NCI-H2029 treated with DMSO at 0.1 percent for 48 hours (cell line): Measurements from ENCODE around the gene GADL1.

Experiments used
- DNase-seq: peaks from one replicate; lab custom pipeline; 2025; lab: John Stamatoyannopoulos, UW

Gene GADL1

DNA sequence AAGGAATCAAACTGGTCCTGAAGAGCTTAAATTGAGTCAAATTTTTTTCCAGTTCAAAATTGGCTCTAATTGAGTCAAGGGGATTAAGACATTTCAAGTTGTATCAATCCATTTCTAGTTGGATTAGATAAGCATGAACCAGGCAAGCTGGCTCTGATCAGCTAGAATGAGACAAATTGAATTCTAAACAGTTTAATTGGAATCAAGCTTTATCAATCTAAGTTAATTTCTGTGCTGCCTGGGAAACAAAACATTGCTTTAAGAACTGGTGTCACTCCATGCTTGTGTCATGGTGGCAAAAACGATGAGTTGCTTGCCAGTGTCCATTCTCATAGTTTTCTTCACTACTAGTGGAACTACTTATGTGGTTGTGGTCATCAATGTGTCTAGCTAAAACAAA is 171.2 kb downstream of the GADL1 start:
- no peak for DNase-seq

- DNase-seq: no peak
Measured at GRCh38 chr3:30721314-30721634, 173.2 kb downstream of the GADL1 start.

- no peak for DNase-seq
Measured at GRCh38 chr3:30720586-30721313, 173.7 kb downstream of the GADL1 start.

DNA sequence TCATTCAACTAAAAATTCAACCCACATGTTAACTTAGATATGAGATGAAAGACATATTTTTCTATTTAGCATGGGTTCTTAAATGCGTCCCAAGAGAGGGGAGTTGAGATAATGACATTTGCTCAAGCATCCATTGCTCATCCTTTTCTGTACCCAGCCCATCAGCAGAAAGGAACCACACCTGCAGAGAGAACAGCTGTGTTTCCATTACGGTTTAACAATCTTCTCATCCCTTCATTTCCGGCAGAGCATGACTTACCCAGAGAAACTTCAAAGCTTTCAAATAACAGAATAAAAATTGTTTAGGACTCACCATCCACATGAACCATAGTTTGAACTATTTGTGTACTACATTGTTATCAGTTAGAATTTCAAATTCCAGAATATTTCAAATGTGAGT is 174.9 kb downstream of the GADL1 start:
- no peak for DNase-seq

GRCh38 chr3:30713885-30714503 is 180.5 kb downstream of the GADL1 start:
- DNase-seq: no peak

DNA sequence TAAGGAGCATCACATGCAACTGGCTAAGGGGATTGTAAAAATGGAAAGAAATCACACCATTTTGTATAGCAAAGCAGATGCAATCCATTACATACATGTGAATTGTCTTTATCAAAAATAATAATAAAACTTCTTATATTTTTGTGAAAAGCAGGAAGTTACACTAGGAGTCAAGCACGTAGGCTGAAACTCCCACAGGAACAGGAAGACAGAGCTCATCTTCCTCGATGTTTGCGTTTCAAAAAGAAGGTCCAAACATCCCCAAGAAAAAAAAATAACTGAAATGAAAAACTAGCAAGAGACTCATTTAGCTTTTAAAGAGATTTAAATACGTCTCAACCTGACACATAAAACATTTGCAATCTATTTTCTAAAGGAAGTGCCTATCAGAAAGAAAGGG is 181.5 kb downstream of the GADL1 start:
- no peak for DNase-seq

- no peak for DNase-seq
Measured at GRCh38 chr3:30711867-30712266, 182.6 kb downstream of the GADL1 start.

DNA sequence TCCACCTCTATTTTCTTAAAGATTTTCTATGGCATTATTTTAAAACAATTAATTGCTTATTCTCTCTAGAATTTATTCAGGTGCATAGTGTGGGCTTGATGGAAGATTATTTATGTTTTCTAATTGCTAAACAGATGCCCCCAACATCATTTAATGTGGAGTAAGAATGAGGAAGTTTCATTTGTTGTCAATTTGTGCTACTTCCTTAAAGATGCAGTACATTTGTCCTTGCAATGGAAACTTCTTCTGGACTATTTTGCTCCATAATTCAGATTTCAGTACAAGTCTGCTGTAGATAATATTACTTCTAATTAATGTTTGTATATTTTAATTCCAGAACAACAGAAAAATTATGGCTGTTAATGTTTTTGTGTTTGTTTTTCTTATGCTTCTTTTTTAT is 183.3 kb downstream of the GADL1 start:
- no peak for DNase-seq

DNA sequence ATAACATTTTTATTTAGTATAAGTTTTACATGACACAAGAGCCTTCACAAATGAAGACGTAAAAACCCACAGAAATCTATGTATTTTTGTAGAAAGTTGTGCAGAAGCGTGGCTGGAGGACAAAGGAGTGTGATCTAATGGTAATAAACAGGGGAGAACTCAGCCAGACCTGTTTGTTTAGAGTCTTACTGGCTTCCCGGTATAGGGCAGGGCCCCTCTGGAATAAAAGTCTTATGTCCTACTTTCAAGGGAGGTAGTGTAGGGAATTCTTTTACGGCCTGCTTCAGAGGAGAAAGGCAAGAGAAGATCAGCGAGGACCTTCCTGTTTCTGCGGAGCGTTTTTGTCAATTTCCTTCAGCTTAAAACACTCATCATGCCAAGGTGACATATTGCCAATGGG is 184.4 kb downstream of the GADL1 start:
- no peak for DNase-seq

- DNase-seq: no peak
Measured at GRCh38 chr3:30708472-30708871, 186.0 kb downstream of the GADL1 start.

DNA sequence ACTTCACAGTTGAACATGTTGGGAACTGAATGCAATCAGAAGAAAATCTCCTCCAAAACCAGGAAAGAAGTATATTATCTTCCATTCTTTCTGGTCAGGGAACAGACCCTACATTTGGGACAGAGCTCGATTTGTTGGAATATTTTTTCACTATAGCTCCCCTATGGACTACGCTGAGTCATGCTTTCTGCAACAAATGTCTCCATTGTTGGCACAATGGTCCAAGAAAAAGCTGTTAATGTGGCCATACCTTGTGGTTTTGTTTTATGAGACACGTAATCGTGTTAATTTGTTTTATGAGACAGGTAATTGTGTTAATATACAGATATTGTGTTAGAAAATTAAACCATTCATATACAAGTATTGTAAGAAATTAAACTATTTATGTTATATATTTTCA is 186.6 kb downstream of the GADL1 start:
- no peak for DNase-seq

DNA sequence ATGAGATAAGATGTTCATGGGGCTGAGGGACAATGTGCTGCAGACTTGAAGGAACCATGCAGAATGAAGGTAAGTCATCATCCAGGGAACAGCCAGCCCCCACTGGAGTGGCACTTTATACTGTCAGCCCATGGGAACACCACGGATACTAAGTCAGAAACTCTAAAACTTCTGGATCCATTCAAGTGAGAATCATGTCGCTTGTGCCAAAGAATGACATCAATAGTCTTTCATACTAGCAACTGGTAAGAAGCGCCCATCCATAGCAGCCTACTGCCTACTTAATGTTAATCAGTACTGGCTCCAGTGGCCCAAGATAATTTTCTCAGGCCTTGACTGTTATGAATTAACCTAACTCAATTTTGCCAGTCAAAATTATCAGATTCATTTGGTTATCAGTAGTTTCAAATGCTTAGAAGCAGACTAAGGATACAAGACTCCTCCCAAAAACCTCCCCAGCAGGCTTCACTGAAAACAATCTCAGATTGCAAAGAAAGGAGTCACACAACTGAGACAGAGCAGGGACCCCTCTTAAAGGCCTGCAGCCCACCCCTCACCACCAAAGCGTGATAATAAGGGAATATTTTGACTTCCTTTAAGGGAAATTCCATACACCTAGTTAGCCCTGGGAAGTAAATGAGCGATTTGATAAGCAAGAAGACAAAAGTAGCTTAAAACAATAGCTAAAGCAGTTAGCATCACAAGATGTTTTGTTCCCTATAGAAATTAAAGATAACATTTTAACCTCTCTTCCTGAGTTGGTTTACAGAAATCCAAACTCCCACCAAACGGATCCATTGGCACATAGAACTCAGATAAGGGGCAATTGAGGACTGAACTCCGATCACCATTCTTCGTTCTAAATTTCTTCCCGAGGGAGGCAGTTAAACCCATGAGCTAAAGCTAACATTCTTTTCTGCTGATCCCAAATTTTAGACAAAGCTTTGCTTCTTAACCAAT is 189.2 kb downstream of the GADL1 start:
- DNase-seq: no peak

- no peak for DNase-seq
Measured at GRCh38 chr3:30702828-30703397, 191.5 kb downstream of the GADL1 start.

DNA sequence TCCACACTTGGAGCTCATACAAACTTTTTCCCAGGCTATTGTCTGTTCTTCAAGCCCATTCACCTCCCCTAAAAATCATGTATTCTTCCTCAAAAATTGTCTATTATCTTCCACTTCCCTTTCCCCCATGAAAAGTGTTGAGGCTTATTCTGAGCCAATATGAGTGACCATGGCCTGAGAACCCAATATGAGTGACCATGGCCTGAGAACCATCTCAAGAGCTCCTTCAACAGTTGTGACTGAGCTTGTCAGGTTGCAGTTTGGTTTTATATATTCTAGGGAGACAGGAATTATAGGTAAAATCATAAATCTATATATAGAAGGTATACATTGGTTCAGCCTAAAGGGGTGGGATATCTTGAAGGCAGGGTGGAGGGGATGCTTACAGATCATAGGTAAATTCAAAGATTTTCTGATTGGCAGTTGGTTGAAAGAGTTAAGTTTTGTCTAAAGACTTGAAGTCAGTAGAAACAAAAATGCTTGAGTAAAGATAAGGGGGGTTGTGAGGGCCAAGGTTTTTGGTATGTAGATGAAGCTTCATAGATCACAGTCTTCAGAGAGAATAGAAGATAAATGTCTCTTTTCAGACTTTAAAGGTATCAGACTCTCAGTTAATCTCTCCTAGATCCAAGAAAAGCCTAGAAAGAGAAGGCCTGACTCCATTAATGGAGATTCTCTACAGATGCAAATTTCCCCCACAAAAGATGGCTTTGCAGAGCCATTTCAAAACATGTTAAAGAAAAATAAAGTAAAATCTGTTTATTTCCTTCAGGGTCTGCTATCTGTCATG is 192.2 kb downstream of the GADL1 start:
- DNase-seq: no peak

DNA sequence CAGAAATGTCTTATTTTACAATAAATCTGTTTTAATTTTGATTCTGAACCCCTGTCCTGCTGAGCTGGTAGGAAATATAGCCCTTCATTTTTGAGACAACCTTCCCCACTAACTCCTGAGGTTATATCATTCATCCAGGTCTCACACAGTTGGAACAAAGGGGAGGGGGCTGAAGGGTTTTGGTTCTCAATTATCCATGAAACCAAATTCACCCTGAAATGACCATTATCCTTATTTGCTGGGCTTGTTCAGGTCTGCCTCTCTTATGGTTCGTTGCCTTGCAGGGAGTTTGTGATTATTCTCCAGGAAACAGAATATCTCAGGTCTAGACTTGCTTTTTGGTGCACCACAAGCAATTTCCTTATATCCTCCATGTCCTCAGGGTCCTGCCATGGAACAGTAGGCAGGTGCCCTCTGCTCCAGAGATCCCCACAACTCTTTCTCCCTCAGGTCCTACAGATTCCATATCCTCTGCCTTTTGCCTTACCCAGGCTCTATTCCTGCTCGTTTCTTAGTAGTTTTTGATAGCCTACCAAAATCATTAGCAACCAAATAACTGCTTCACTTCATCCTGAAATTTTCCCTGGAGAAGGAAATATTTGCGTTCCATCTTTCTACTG is 193.6 kb downstream of the GADL1 start:
- DNase-seq: no peak

- no peak for DNase-seq
Measured at GRCh38 chr3:30699927-30700326, 194.5 kb downstream of the GADL1 start.

DNA sequence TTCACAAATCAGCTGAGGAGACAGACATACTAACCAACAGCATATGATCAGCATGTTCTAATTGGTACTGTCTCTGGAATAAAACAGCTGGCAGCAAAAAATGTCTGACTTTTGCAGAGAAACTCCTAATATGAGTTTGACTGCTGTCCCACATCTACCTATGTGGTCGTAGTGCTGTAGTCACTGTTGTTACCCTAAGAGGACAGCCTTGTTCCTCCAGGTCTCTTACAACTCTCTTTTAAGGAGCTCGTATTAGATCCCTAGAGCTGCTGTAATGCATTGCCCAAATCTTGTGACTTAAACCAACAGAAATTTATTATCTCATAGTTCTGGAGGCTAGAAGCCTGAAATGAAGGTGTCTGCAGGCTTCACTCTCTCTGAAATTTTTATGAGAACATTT is 195.9 kb downstream of the GADL1 start:
- DNase-seq: no peak

- DNase-seq: no peak
Measured at GRCh38 chr3:30696896-30697295, 197.6 kb downstream of the GADL1 start.

DNA sequence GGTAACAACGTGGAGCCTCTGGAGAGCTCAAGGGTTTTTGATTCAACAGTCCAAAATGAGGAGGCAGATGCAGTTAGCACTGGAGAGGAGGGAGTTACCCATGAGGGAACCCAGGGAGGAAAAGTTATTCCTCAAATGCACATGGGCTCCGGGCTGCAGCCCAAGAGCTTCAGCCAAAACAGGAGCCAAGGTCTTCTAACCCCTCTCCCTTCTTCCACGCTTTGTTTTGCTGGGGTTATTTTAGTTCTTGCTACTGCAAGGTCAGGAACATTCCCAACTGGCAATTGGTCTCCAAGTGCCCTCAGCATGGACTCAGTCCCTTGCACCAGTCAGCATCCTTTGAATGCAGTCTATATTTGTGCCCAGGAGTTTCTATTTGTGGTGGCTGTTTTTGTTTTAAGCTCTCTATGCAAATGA is 198.1 kb downstream of the GADL1 start:
- DNase-seq: no peak

DNA sequence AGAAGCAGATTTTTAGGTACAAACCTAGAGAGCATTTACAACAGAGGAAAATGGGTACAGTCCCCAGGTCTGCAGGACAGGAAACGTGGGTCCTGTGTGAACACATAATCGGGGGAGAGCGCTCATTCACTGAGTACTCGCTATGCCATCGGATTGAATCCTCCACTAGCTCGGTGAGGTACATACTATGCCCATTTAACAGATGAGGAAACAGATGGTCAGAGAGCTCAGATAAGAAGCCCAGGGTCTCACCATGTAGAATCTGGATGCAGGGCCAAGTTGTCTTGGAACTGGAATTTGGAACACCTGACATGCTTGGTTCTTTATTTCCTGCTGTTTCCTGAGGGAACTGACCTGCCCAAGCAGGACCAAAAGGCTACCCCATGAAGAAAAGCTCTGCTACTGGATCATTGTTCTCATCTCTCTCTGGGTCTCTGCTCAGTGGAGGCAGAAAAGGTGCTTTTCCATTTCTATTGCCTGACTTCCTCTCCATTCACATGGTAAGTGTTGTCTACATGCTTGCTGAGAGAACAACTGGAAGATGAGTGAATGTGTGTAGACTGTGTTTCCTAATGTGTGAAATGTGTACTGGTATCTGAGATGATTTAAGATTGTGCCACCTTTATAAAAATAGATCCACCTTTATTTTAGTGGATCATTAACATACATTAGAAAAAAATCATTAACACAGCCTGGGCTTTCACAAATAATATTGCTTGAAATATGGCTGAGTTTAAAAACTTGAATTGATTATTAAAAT is 199.0 kb downstream of the GADL1 start:
- no peak for DNase-seq

DNA sequence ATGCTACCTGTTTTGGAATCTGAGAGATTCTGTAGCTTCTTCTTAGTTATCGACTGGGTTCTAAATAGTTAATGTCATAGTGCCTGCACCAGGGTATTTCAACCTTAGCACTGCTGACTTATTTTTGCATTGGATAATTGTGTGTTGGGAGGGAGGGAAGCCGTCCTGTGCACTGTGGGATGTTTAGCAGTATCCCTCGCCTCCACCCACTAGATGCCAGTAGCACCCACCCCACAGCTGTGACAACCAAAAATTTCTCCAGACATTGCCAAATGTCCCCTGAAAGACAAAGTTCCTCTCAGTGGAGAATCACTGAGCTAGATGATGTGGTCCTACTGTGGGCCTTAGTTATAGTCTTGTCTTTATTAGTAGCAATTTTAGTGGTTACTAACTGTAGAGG is 199.8 kb downstream of the GADL1 start:
- DNase-seq: no peak
